VCaP (cell line): ENCODE results near the gene AASDHPPT.

Experiments used
- H3K27ac ChIP-seq: fragments of 450-650 bp; 2 replicates; pipeline ENCODE4 v1.5.1; 2017
- CTCF ChIP-seq: fragments of 450-650 bp; conservative IDR thresholded peaks from 2 replicates; pipeline ENCODE4 v1.5.1; 2017; ENCODE audit warnings: mild to moderate bottlenecking, moderate library complexity

The AASDHPPT gene

GRCh38 chr11:106137061-106137460 is 59.6 kb downstream of the AASDHPPT start:
- H3K27ac ChIP-seq = peak overlapping the region; percentile 69
- no peak for TF ChIP-seq CTCF

GRCh38 chr11:106137758-106138157 is 60.3 kb downstream of the AASDHPPT start:
- no peak for TF ChIP-seq CTCF

More at GRCh38 chr11:106137758-106138157, 60.3 kb downstream of the AASDHPPT start:
- H3K27ac ChIP-seq = peak overlapping the region; percentile 69
